NCI-H1436 (cell line): ENCODE results near the gene NEGR1.
A peak's percentile ranks its signal among the peaks of the same experiment; 100 is the strongest.

Experiments used
- DNase-seq: peaks from one replicate; lab custom pipeline; 2025; lab: John Stamatoyannopoulos, UW

Gene NEGR1

DNA sequence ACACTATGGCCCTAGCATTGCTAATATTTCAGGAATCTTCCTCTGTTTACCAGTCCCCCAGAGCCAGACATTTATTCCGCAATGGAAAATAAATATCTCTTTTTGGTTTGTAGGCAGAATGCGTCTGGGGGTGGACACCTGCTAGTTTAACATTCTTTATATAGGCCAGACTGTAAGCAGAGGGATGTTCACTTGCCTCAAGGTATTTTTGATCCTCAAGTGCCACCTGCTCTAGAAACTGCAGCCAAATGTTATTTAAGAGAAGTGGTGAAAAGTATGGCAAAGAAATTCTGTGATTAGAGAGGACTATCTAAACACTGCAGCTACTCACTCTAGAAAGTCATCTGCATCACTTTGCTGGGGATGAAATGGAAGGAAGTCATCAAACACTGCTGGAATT, 164.7 kb downstream of the NEGR1 start:
- no peak for DNase-seq

DNA sequence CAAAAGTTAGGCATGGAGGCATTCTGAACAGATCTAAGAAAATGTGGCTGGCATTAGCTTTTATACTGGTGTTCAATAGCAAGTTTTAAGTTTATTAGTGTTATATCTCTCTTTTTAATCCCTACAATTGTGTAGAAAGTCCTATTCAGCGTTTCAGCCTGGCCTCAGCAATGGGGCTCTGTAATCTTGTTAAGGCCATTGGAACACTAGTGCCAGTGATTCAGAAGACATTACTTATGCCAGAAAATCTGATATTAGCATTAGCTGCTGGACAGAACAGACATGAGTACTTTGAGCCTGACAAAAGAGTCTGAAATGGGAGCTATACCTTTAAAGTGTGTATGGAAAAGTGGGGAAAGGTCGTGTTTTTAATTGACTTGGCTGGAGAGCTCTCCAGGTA, 167.0 kb downstream of the NEGR1 start:
- no peak for DNase-seq

DNA sequence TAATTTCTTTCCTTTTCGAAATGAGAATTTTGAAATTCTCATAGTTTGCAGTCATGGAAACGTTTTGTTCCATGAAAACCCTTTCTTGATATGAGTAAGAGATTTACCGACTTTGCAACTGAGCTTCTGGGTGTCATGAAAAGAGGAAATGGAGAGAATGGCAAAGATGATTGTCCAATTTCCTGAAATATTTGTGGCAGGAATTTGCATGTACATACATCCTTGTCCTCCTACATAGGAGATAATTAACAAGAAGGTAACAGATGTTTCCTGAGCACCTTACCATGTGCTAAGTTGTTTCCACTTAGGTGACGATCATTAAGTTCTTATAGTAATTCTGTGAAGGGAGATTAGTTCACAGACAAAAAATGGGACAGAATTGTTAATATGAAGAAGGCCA, 170.7 kb downstream of the NEGR1 start:
- DNase-seq: no peak

DNA sequence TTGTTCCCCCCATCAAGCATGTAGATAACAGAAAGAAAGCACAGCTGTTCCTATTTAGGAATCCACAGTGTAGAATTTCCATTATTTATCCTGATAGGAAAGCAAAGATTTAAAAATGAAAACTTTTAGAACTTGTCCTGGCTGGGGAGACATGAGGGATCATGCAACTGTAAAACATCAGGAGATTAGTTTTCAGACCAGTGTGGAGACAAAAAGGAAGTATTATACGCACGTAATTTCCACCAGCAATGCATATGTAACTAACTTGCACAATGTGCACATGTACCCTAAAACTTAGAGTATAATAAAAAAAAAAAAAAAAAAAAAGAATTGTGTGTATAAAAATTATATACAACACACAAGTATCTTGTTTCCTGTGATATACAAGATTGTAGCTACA, 172.4 kb downstream of the NEGR1 start:
- no peak for DNase-seq

DNA sequence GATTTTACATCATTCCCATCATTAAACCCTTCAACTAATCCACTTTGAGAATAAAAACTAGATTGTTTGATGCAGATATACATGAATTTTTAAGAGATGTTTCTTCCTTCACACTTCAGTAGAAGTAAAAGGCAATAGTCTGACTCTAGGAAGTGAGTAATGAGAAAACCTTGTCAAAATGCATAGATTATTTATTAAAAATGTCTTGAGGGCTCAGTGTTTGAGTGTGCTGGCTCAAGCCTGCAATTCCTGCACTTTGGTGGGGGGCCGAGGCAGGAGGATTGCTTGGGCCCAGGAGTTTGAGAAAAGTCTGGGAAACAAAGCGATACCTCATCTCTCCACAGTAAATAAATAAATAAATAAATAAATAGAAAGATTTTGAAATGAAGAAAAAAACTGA, 177.1 kb downstream of the NEGR1 start:
- no peak for DNase-seq

DNA sequence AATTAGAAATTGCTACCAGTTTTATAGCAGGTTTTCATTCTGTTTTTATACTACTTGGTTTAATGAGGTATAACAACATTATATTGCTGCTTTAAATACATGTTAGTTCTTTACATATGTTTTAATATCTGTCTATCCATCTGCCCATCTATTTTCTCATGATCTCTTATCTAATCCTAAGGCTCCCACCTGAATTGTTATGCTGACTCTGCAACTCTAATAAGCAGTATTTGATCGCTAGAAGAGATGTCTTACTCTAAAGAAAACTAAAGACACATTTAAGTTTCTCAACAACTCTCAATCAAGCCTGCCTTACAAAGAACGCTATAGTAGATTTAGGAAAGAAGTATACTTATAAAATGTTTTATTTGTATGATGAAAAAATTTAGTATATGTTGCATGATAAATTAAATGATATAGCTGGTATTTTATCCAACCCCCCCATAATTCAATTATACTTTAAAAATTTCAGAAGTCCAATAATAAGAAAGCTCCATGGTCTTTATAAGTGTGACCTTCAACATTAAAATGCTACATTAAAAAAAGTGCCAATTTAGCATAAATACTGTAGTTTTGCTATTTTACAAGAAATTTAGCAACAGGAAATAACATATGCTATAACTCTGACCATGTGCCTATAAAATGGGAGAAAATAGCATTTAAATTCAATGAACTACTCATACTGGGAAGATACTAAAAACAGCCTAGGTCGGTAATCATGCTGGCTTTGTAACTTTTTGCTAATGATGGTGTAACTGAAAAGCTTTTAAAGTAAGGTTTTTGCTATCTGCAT, 180.3 kb downstream of the NEGR1 start:
- no peak for DNase-seq

DNA sequence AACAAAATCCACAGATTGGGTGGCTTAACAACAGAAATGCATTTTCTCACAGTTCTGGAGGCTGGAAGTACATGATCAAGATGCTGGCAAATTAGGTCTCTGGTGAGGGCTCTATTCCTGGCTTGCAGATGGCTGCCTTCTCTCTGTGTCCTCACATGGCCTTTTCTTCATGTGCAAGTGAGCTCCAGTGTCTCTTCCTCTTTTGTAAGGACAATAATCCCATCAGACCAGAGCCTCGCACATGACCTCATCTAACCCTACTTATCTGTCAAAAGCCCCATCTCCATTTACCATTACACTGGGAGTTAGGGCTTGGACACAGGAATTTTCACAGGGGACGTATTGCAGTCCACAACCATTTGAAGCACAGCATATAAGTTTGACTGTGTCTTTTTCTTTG, 181.6 kb downstream of the NEGR1 start:
- DNase-seq: no peak

DNA sequence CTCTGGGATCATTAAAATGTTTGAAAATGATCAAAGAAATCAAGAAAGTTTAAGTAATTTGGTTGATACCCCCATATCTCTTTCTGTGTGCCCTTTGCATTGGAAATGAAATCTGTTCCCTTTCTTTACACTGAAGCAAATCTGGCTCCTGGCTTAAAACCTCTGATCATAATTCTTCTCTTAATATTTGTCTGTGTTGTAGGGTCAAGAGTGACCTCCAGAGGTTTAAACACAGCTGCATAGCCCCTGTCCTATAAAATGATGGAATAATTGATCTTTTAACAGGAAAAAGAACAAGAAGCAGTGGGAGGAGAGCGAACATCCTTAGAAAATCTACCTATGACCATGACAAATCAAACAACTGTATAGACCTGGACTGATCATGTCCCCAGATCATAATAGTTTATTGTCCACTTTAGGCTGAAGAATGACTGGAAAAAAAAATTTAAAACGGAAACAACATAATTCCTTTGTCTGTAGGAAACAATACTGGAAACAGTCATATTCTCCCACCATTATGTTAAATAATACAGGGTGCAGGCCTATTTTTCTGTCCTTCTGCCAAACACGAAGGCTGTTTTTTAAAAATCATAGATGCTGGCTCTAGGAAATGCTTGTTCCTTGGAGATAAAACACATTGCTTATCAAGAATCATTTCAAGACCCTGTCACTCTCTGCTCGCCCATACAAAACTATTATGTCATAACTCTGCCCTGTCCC, 184.3 kb downstream of the NEGR1 start:
- DNase-seq: no peak

DNA sequence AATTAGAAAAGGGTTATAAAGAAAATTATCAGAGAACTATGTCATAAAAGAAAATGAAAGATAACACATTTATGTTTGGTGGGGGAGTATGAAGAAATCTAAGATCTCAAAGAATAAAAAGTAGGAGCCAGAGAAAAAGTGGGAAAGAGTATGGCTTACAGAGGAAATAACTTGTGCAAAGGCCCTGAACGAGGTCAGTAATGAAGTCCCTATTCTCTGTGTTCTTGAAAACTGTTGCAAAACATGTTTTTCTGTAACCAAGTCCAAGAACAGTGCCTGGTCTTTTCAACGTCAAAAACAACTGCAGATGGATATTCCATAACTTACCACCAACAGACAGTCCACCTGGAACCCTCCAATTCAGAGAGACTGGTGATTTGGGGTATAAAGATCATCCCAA, 188.1 kb downstream of the NEGR1 start:
- no peak for DNase-seq

DNA sequence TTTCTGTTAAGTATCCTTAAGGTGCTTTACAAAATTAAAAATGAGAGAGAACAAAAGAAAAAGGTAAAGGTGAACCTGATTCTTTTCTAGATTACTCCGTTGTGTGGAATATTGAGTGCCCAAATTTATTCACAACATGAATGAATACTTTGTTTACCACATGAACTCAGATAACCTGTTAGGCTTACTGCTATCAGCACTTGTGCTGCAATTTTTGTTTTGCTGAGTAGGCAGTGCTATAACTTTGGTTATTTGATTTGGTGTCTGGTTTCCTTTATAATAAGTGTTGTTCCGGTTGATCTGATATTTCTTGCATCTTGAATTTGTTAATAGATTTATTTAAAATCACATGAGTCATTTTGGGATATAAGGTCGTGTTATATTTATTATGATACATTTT, 195.9 kb downstream of the NEGR1 start:
- no peak for DNase-seq

DNA sequence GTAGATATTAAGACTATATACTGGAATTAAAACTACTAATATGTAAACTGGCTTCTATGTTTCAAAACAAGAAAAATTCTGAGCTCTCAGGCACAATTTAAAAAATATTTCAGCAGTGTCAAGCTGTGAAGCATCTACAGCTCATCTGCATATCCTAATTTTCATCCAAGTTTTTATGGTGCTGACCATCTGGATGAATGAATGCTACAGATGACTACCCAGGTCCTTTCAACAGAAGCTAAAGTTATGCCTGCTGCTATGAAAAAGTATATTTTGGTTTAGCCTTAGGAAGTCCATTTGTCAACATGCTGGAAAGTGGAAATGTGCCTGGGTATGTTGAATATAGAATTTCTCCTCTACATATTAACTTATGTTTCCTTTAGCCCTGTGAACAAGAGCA, 206.9 kb downstream of the NEGR1 start:
- no peak for DNase-seq

DNA sequence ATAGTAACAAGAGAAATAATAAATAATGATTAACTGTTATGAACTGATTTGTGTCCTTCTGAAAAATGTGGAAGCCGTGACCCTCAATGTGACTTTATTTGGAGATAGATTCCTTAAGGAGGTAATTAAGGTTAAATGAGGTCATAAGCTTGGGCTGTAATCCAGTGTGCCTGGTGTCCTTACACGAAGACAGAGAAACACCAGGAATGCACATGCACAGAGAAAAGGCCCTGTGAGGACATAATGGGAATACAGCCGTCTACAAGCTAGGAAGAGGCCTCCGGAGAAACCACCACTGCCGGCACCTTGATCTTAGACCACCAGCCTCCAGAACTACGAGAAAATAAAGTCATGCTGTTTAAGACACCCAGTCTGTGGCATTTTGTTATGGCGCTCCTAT, 215.9 kb downstream of the NEGR1 start:
- DNase-seq: no peak

DNA sequence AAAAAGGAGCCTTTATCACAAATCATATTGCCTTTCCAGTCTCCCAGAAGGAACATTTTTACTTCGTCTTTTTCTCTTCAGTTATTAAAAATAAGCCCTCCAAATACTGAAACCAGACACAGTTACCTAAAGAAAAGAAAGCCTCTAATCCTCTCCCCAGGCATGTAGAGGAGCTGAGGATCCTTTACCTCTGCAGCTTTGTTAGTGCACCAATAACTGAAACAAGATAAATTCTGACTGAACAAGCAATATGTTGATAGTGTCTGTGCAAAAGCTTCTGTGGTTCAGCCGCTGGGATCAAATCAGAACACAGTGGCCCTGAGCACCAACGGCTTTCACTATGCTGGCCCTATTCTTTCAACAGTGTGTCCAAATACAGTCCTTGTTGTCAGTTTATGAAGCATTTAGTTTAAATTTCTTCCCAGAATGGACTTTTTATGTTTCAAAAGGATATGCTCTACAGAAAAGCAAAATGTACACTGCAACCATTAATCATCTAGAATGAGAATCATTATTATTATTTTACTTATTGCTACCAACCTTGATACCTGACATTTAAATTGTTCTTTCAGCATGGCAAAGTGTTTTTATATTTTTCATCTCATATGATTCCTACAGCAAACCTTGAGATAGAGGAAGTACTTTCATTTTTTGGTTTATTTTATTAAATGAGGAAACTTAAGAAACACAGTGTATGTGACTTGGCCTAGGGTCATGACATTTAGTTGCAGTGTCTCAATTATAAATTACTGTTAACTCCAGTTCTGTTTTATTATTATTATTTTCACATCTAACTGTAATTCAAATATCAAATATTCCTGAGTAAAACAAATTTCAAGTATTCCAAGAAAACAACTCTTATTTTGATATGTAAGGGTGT, 217.9 kb downstream of the NEGR1 start:
- DNase-seq: no peak

DNA sequence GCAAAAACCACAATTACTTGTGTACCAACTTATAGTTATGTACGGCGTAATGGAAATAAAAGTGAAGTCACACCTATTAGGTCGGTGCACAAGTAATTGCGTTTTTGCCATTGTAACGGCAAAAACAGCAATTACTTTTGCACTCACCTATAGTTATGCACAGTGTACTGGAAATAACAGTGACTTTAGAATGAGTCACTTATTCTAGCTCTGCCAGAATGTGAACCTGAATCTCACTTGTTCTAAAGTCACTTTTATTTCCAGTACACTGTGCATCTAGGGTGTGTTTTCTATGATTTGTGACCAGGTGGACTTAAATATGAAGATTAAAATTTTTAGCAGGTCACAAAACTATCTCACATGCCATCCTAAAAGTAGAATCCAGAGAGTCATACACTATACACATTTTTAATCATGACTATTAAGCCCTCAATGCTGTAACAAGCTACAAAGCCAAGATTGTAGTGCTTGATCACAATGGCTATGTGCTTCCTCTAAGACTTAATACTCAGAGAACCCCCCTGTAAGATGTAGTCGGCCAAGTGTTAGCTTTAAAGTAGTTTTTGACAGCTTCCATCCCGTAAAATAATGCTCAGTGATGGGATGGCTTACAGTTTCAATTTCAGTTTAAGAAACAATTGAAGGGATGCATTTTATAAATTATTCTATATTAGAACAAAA, 218.8 kb downstream of the NEGR1 start:
- DNase-seq: no peak

DNA sequence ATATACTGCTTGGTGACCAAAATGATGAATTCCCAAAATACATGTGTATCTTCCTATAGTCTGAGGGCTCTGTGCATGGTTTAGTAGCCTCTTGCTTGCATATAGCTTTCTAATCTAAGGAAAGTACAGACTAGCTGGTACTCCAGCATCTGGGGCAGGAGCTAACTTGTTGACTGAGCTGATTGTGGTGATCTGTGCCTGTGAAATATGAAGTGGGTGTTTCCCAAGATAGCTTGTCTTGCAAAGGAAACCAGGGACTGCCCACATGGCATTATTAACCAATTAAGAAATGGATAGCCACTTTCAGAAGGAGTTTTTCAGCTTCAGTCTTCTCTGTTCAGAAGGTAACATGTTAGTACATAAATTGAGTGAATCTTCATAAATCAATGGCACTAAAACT, 219.8 kb downstream of the NEGR1 start:
- DNase-seq: no peak

DNA sequence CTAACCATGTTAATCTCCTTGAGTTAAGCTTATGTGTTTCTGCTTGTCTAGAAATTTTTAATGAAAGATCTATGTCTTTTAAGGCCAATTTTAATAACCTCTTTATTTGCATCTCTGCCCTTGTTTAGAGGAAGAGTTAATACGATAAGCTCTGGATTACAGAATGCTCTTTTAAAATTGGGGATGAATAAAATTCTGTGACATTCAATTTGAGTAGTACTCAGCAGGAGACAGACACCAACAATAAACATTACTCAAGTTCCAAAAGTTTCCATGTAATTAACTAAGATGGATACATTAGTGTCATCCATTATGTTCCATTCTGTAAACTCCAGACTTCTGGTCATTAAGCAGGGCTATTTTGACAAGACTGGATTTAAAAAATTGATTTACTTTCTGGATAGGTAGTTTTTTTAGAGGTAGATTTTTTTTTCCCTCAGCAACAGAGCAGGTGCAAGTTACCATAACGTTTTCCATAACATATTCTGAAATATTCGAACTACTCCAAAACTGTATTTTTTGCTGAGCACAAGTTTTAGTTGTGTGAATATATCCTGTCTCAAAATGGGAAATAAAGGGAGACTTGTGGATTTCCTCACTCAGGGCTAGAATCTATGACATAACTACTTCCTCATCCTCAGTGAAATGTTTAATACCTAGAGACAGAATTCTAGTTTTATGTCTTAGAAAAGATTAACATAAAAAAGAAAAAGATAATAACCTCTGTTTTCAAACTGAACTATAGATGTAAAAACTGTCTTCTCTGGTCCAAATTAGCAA, 221.7 kb downstream of the NEGR1 start:
- DNase-seq: no peak

DNA sequence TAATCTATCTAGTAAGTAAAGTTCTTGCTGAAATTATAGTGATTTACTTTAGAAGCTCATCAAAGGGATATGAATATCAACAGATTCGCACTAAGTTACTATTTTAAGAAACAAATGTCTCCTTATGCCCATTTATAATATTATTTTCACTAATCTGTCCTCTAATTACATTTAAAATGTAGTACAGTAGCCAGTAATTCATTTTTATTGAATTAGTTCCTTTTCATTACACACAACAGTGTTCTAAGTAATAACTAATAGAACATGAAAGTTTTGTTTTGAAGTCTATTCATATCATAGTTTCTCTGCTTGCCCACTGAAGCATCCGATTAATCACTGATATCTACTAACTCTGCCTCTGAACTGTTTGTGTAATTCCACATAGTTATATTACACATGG, 225.8 kb downstream of the NEGR1 start:
- DNase-seq: no peak

DNA sequence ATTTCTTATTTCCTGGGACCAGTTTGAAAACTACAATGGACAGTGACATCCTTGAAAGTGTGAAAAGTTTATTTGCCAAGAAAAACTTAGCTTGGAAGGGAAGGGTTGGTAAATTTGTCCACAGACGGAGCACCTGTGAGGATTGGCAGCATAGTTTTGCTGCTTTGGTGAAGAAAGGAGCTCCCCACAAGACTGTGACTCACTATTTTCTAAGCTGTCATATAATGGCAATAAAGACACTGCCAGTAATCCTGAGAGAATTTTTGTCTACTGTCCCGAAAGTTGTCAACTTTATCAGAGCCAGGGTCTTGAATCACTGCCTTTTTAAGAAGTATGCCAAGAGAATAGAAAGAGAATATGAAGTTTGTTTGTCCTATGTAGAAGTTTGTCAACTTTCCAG, 230.8 kb downstream of the NEGR1 start:
- DNase-seq: no peak

DNA sequence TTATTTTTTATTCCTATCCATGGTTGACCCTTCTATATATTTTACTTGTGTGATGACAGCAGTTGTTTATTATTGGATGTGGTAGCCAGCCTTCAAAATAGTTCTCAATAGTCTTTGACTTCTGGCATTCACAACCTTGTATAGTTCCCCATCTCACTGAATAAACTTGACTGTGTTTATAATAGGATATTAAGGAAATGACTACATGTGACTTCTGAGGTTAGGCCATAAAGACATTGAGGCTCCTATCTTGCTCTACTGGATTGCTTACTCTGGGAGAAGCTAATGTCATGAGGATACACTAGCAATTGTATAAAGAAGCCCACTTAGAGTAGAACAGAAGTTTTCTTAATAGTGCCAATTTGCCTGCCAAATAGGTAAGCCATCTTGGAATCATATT, 231.8 kb downstream of the NEGR1 start:
- no peak for DNase-seq

DNA sequence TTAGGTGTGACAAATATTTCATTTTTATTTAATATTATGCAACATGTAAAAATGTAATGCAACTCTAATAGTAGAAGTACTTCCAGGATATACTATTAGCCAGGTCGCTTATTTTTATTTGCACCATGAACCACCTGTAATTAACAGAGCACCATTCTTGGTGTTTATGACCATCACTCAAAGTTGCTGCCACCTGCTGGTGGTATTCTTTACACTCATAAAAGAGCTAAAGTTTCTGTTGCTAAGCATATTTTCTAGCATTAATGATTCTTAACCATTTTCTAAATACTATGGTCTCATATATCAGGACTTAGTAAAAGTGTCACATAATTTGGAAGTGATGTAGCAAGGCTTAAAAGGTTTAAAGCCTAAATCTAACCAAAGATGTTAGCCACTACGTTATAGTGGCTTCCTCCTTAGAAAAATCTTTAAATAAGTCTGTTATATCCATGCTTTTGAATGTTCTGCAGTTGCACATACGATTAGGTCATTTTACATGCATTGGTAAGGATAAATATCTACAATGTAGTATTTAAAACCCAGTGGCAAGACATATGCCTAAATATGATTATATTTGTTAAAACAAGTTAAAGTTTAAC, 244.5 kb downstream of the NEGR1 start:
- peak; percentile 35 for DNase-seq

DNA sequence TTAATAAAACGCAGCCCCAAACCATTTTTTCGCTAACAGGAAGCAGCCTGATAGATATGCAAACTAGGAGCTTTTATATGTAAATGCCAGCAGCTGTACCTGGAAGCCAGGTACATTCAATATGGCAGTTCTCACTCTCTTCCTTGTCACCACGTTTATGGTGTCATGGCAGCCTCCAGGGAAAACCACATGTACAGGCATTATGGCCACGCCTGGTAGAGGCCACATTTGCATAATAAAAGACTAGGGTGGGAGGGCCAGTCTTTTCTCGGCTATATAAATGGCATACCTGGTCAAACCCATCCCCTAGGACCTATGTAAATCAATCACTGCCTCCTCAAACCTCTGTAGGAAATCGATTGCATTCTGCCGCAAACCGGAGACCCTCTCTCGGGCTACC, 247.5 kb downstream of the NEGR1 start:
- no peak for DNase-seq
